GM10248 (cell line): ENCODE results near the gene MAP1LC3C.

Experiments
- CTCF ChIA-PET: fragments of 300-600 bp; sonication (Branson Sonifier 250); formaldehyde crosslinking; extraction: SDS; loops from one replicate; lab custom pipeline; 2021; ENCODE audit warnings: antibody characterized with exemption; lab: Yijun Ruan, JAX
- POLR2A ChIA-PET: fragments of 350-650 bp; sonication (Branson Sonifier 250); formaldehyde crosslinking; extraction: SDS; loops from one replicate; lab custom pipeline; 2020; ENCODE audit warnings: antibody characterized with exemption; lab: Yijun Ruan, JAX
- DNase-seq: peaks from one replicate; pipeline ENCODE4 v3.0.0; 2012; ENCODE audit errors: extremely low spot score
- TF ChIP-seq, protein P1 (sequence below): IDR thresholded peaks from 2 replicates; pipeline ENCODE4 v1.5.1; 2012; ENCODE audit warnings: mild to moderate bottlenecking, low read depth; ENCODE audit errors: extremely low read depth, missing control alignments, control extremely low read depth

Gene MAP1LC3C

GRCh38 chr1:242023805-242024204, 24.9 kb upstream of the MAP1LC3C start:
- TF ChIP-seq, protein P1, sequence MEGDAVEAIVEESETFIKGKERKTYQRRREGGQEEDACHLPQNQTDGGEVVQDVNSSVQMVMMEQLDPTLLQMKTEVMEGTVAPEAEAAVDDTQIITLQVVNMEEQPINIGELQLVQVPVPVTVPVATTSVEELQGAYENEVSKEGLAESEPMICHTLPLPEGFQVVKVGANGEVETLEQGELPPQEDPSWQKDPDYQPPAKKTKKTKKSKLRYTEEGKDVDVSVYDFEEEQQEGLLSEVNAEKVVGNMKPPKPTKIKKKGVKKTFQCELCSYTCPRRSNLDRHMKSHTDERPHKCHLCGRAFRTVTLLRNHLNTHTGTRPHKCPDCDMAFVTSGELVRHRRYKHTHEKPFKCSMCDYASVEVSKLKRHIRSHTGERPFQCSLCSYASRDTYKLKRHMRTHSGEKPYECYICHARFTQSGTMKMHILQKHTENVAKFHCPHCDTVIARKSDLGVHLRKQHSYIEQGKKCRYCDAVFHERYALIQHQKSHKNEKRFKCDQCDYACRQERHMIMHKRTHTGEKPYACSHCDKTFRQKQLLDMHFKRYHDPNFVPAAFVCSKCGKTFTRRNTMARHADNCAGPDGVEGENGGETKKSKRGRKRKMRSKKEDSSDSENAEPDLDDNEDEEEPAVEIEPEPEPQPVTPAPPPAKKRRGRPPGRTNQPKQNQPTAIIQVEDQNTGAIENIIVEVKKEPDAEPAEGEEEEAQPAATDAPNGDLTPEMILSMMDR: no peak
- CTCF ChIA-PET: interaction anchor here (1.3 kb wide), 1 partner anchor 17 kb away, joined by 3 read pairs; no protein-coding TSS in a partner anchor
- no peak for DNase-seq
- POLR2A ChIA-PET: no interaction called here

DNA sequence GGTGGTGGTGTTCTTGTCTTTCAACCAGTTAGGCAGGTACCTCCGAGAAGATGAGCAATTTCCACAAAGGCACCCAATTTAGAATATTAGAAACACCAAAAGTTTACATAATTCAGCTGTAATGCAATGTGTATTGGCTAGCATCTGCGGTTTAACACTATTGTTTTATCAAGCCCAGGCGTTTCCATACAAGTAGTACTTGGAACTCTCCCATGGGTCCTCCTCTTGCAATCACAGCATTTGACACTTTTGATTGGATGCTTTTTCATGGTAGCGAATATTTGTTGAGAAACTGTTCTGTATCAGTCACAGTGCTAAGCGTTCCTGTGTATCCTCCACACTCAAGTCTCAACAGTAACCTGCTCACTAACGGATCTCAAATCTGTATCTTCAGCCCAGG, 20.1 kb upstream of the MAP1LC3C start:
- POLR2A ChIA-PET: no interaction called here

GRCh38 chr1:242017580-242018233, 18.8 kb upstream of the MAP1LC3C start:
- TF ChIP-seq, protein P1: peak; percentile 66
- ChIA-PET CTCF (interaction anchor here (1.7 kb wide), 1 partner anchor 32 kb away, joined by 5 read pairs; no protein-coding TSS in a partner anchor), POLR2A (no interaction called here)
- peak; percentile 71 for DNase-seq

More for the DNA sequence above, 20.1 kb upstream of the MAP1LC3C start:
- CTCF ChIA-PET: no interaction called here
- TF ChIP-seq, protein P1: no peak
- DNase-seq: no peak

DNA sequence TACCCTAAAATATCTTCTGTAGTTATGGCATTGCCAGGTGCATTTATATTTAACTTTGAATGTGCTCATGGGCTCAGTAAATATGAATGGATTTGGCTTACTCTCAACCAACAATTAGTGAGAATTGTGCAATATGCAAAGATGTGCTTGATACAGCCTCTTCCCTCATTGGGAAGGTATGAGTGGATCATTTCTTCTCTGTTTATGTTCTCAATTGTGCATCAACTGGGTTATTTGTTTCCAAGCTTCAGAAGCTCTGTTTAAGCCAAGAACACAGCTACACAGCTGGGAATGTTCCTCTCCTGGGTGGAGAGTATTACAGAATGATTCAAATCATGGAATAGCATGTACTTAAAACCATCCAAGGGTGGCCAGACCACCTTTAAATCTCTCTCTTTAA, 17.6 kb upstream of the MAP1LC3C start:
- POLR2A ChIA-PET: no interaction called here
- TF ChIP-seq, protein P1: no peak
- CTCF ChIA-PET: interaction anchor here (1.7 kb wide), 1 partner anchor 30 kb away, joined by 5 read pairs; no protein-coding TSS in a partner anchor
- no peak for DNase-seq

GRCh38 chr1:242011894-242012660, 13.2 kb upstream of the MAP1LC3C start:
- TF ChIP-seq, protein P1: no peak
- ChIA-PET CTCF (interaction anchor here (1.1 kb wide), 2 partner anchors 9 to 401 kb away, joined by 3 to 5 read pairs; no protein-coding TSS in a partner anchor), POLR2A (no interaction called here)
- no peak for DNase-seq

DNA sequence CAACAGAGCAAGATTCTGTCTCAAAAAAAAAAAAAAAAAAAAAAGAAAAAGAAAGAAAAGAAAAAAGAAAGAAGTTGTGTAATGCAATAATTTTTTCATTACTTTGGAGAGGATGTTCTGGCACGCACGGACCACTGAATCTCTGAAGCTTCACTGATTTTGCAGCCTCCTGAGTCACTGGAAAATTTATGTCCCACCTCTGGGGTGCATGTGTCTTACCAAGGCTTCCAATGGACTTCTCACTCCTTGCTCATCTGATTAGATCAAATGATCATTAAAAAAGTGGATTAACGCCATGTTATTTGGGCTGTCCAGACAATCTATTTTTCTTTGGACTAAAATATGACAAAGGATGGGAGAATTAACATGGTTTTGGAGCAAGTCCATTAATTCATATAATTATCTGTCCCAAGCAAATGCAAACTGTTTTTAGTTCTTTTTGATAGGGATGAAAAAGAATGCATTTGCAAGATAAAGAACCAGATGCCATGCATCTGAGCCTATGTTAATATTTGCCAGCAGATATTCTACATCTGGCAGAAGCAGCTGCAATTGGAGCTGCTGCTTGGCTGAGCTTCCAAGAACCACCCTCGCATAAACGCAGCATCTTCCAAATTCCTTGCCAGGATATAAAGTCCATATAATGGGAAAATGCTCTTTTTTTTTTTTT, 10.1 kb upstream of the MAP1LC3C start:
- CTCF ChIA-PET: interaction anchor here (4.4 kb wide), 1 partner anchor 11 kb away, joined by 21 read pairs; the partner anchor contains the start of gene MAP1LC3C
- POLR2A ChIA-PET: interaction anchor here (0.7 kb wide), 1 partner anchor 1334 kb away, joined by 4 read pairs; no protein-coding TSS in a partner anchor
- no peak for DNase-seq
- TF ChIP-seq, protein P1: no peak
